Neural progenitor cell (in vitro differentiated cells): ENCODE data around the gene ASTE1. TPM values are rescaled to one million over a fixed set of nuclear protein-coding genes. Genes with fewer than 3 reads are reported as not detected.

Experiments used
- DNase-seq: peaks from one replicate; pipeline ENCODE4 v3.0.0-alpha.2; 2016; ENCODE audit warnings: low spot score
- H2AFZ ChIP-seq: fragments of 200-600 bp; sonication (generic); replicated peaks from 2 replicates; pipeline ENCODE4 v1.6.1; 2016; ENCODE audit warnings: antibody characterized with exemption
- H3F3A ChIP-seq: fragments of 200-600 bp; sonication (generic); 2 replicates; pipeline ENCODE4 v1.6.1; 2016; ENCODE audit warnings: antibody characterized with exemption, low read depth
- H3K27ac ChIP-seq: fragments of 200-600 bp; sonication (generic); 2 replicates; pipeline ENCODE4 v1.5.1; 2016; ENCODE audit warnings: mild to moderate bottlenecking
- H3K27me3 ChIP-seq: fragments of 200-600 bp; sonication (generic); 2 replicates; pipeline ENCODE4 v1.6.1; 2016; ENCODE audit warnings: mild to moderate bottlenecking, moderate library complexity
- H3K36me3 ChIP-seq: fragments of 200-600 bp; sonication (generic); 2 replicates; pipeline ENCODE4 v1.5.1; 2016
- H3K4me1 ChIP-seq: fragments of 200-600 bp; sonication (generic); 2 replicates; pipeline ENCODE4 v1.6.1; 2016; ENCODE audit warnings: mixed run types
- H3K4me2 ChIP-seq: fragments of 200-600 bp; sonication (generic); 2 replicates; pipeline ENCODE4 v1.6.1; 2016
- H3K4me3 ChIP-seq: fragments of 200-600 bp; sonication (generic); 2 replicates; pipeline ENCODE4 v1.5.1; 2016
- H3K79me2 ChIP-seq: fragments of 200-600 bp; sonication (generic); 2 replicates; pipeline ENCODE4 v1.6.1; 2016; ENCODE audit warnings: low read depth
- H3K9ac ChIP-seq: fragments of 200-600 bp; sonication (generic); 2 replicates; pipeline ENCODE4 v1.6.1; 2016
- H3K9me3 ChIP-seq: fragments of 200-600 bp; sonication (generic); 2 replicates; pipeline ENCODE4 v1.5.1; 2016; ENCODE audit warnings: low read depth
- H4K20me1 ChIP-seq: fragments of 200-600 bp; sonication (generic); 2 replicates; pipeline ENCODE4 v1.6.1; 2016; ENCODE audit warnings: low read depth
- H3K27ac Mint-ChIP-seq: 3 replicates; pipeline ENCODE4 v1.8.0; 2021; ENCODE audit warnings: mixed read lengths
- H3K27me3 Mint-ChIP-seq: 2 replicates; pipeline ENCODE4 v1.8.0; 2022; ENCODE audit warnings: low read depth, mild to moderate bottlenecking, inconsistent platforms, moderate library complexity, mixed read lengths; ENCODE audit not compliant: insufficient read depth
- H3K36me3 Mint-ChIP-seq: 3 replicates; pipeline ENCODE4 v1.8.0; 2021; ENCODE audit warnings: mixed read lengths
- H3K4me1 Mint-ChIP-seq: 3 replicates; pipeline ENCODE4 v1.8.0; 2021; ENCODE audit warnings: mixed read lengths
- H3K4me3 Mint-ChIP-seq: 3 replicates; pipeline ENCODE4 v1.8.0; 2021; ENCODE audit warnings: mild to moderate bottlenecking, moderate library complexity, mixed read lengths
- H3K9me3 Mint-ChIP-seq: 3 replicates; pipeline ENCODE4 v1.8.0; 2020; ENCODE audit warnings: mixed read lengths
- EZH2 ChIP-seq: fragments of 200-600 bp; sonication (generic); IDR thresholded peaks from 2 replicates; pipeline ENCODE4 v1.6.1; 2017; ENCODE audit warnings: antibody characterized with exemption, mild to moderate bottlenecking, moderate library complexity
- EZH2phosphoT487 ChIP-seq: fragments of 200-600 bp; sonication (generic); IDR thresholded peaks from 2 replicates; pipeline ENCODE4 v1.6.1; 2017; ENCODE audit warnings: antibody characterized with exemption
- total RNA-seq: library from RNA; depleted of rRNA; stranded (reverse); fragments of >200 nt; gene quantifications from 2 replicates; pipeline ENCODE4 v1.2.3, GENCODE V29; 2015; ENCODE audit warnings: low replicate concordance
- TF ChIP-seq, protein P1 (sequence below): fragments of 200-600 bp; sonication (generic); IDR thresholded peaks from 2 replicates; pipeline ENCODE4 v1.5.1; 2017; ENCODE audit warnings: antibody characterized with exemption, mild to moderate bottlenecking

The ASTE1 gene
- total RNA-seq, 1 donor from 2014 or later = 3.1 TPM

DNA sequence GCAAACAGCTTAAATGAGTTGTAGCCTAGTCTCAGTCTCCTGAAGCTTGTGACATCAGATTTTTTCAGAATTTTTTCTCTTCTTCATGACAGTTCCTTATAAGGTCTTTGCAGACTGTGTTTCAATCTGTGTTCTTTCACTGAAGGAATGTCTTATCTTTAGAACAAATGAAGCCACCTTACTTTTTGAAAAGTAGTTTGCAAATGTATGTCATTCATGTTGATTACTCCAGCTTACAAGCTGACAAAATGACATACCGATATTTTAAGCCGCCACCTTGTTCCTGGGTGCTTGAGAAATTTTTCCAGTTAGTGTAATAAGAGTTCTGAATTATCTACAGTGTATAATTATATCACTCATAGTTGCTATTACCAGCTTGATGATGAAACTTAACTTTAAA, 57.0 kb downstream of the ASTE1 start:
- no peak overlapping the region for H3K4me3 Mint-ChIP-seq
- no peaks in the 10 kb centered on the region for H3F3A ChIP-seq
- H3K27me3 Mint-ChIP-seq = no peaks in the 10 kb centered on the region
- no peaks in the 10 kb centered on the region for H3K79me2 ChIP-seq
- no peaks in the 10 kb centered on the region for H3K4me1 Mint-ChIP-seq
- H3K4me3 ChIP-seq = no peak overlapping the region
- no peak overlapping the region for H3K9ac ChIP-seq
- no peak overlapping the region for H3K4me2 ChIP-seq
- no peaks in the 10 kb centered on the region for H3K27me3 ChIP-seq
- H4K20me1 ChIP-seq = no peaks in the 10 kb centered on the region
- H3K4me1 ChIP-seq = peaks cover 4% of the 10 kb centered on the region
- DNase-seq = no peak
- H3K9me3 ChIP-seq = no peaks in the 10 kb centered on the region
- peaks cover 37% of the 10 kb centered on the region for H3K36me3 Mint-ChIP-seq
- TF ChIP-seq EZH2 (no peak), EZH2phosphoT487 (no peak)
- TF ChIP-seq, protein P1, sequence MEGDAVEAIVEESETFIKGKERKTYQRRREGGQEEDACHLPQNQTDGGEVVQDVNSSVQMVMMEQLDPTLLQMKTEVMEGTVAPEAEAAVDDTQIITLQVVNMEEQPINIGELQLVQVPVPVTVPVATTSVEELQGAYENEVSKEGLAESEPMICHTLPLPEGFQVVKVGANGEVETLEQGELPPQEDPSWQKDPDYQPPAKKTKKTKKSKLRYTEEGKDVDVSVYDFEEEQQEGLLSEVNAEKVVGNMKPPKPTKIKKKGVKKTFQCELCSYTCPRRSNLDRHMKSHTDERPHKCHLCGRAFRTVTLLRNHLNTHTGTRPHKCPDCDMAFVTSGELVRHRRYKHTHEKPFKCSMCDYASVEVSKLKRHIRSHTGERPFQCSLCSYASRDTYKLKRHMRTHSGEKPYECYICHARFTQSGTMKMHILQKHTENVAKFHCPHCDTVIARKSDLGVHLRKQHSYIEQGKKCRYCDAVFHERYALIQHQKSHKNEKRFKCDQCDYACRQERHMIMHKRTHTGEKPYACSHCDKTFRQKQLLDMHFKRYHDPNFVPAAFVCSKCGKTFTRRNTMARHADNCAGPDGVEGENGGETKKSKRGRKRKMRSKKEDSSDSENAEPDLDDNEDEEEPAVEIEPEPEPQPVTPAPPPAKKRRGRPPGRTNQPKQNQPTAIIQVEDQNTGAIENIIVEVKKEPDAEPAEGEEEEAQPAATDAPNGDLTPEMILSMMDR = no peak
- H2AFZ ChIP-seq = no peak overlapping the region
- no peaks in the 10 kb centered on the region for H3K36me3 ChIP-seq
- H3K27ac ChIP-seq = no peak overlapping the region
- H3K27ac Mint-ChIP-seq = no peak overlapping the region
- no peaks in the 10 kb centered on the region for H3K9me3 Mint-ChIP-seq

DNA sequence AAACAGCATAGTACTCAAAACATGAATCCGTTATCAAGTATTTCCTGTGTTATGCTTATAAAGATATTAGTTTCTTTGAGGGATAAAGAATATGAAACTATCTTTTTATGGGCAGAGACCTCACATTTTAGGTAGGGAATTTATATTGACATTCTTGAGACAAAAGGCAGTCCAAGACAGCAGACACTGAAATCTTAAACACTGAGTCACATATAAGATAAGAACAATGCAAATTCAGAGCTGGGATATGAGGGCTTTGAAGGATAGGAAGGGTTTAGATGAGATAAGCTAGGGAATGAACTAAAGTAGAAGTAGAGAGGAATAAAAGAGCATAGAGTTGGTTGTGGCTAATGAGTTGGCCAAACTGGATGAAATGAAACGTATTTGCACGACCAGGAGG, 58.4 kb downstream of the ASTE1 start:
- no peak for DNase-seq
- H3K9me3 ChIP-seq = no peaks in the 10 kb centered on the region
- no peak overlapping the region for H3K4me2 ChIP-seq
- no peaks in the 10 kb centered on the region for H3K27me3 Mint-ChIP-seq
- H3K27me3 ChIP-seq = no peaks in the 10 kb centered on the region
- H3K9ac ChIP-seq = no peak overlapping the region
- H3K4me1 ChIP-seq = peaks cover 18% of the 10 kb centered on the region
- peaks cover 40% of the 10 kb centered on the region for H3K36me3 Mint-ChIP-seq
- no peak overlapping the region for H3K27ac ChIP-seq
- no peak overlapping the region for H3K27ac Mint-ChIP-seq
- no peaks in the 10 kb centered on the region for H3K9me3 Mint-ChIP-seq
- H3K4me3 ChIP-seq = no peak overlapping the region
- H3K4me3 Mint-ChIP-seq = no peak overlapping the region
- no peaks in the 10 kb centered on the region for H3K36me3 ChIP-seq
- peaks cover 4% of the 10 kb centered on the region for H3K4me1 Mint-ChIP-seq
- H2AFZ ChIP-seq = no peak overlapping the region
- no peaks in the 10 kb centered on the region for H3K79me2 ChIP-seq
- H3F3A ChIP-seq = no peaks in the 10 kb centered on the region
- no peaks in the 10 kb centered on the region for H4K20me1 ChIP-seq
- TF ChIP-seq EZH2phosphoT487 (no peak), EZH2 (no peak)
- TF ChIP-seq, protein P1 = no peak

DNA sequence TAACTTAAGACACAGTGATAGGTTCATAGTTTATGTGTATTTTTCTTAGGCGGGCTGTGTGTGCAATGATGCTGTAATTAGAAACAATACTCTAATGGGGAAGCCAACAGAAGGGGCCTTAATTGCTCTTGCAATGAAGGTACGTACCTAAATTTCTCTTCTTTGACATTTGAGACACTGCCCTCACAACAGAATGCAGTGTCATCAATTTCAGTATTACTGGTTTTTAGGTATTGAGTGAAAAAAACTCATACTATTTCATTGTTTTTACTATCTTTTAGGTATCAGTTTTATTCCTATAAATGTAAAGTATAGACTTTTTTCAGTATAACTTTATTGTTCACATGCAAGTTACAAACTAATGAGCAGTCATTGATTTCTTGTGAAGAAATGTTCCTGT, 59.3 kb downstream of the ASTE1 start:
- no peaks in the 10 kb centered on the region for H3K9me3 Mint-ChIP-seq
- H3K27ac Mint-ChIP-seq = no peak overlapping the region
- Histone ChIP-seq H3K4me3 (no peak overlapping the region), H3K4me1 (peaks cover 23% of the 10 kb centered on the region), H2AFZ (no peak overlapping the region), H3K9me3 (no peaks in the 10 kb centered on the region), H3K9ac (no peak overlapping the region), H3K79me2 (no peaks in the 10 kb centered on the region), H3K27me3 (no peaks in the 10 kb centered on the region), H3K4me2 (no peak overlapping the region), H3K36me3 (no peaks in the 10 kb centered on the region), H3F3A (no peaks in the 10 kb centered on the region), H4K20me1 (no peaks in the 10 kb centered on the region), H3K27ac (no peak overlapping the region)
- peaks cover 40% of the 10 kb centered on the region for H3K36me3 Mint-ChIP-seq
- DNase-seq = no peak
- no peak for TF ChIP-seq EZH2phosphoT487
- H3K4me3 Mint-ChIP-seq = no peak overlapping the region
- peaks cover 4% of the 10 kb centered on the region for H3K4me1 Mint-ChIP-seq
- no peaks in the 10 kb centered on the region for H3K27me3 Mint-ChIP-seq

DNA sequence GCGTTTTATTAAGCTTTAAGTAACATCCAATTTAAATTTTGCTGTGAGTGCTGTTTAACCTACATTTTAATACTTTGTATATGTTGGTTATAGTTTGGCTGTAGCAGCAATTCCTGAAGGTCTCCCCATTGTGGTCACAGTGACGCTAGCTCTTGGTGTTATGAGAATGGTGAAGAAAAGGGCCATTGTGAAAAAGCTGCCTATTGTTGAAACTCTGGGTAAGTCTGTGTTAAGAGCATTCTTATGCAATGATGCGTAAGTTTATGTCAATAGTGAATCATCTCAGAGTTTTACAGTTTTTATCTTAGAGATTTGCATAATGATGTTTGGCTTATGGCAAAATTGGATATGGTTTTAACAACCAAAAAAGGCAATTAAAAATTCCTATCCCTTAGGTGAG, 62.7 kb downstream of the ASTE1 start:
- H3K9me3 Mint-ChIP-seq = no peaks in the 10 kb centered on the region
- H3K9me3 ChIP-seq = no peaks in the 10 kb centered on the region
- H3K4me3 ChIP-seq = no peak overlapping the region
- H3K4me3 Mint-ChIP-seq = no peak overlapping the region
- peak overlapping the region; percentile 59 for H3K27ac ChIP-seq
- H3K27me3 ChIP-seq = no peaks in the 10 kb centered on the region
- peaks cover 4% of the 10 kb centered on the region for H3K4me1 Mint-ChIP-seq
- H4K20me1 ChIP-seq = no peaks in the 10 kb centered on the region
- peak; percentile 81 for DNase-seq
- no peaks in the 10 kb centered on the region for H3F3A ChIP-seq
- peaks cover 11% of the 10 kb centered on the region for H3K36me3 ChIP-seq
- peaks cover 42% of the 10 kb centered on the region for H3K36me3 Mint-ChIP-seq
- H3K79me2 ChIP-seq = no peaks in the 10 kb centered on the region
- H3K27me3 Mint-ChIP-seq = no peaks in the 10 kb centered on the region
- peak overlapping the region; percentile 24 for H3K27ac Mint-ChIP-seq
- no peak overlapping the region for H3K9ac ChIP-seq
- H3K4me1 ChIP-seq = peaks cover 23% of the 10 kb centered on the region
- no peak overlapping the region for H2AFZ ChIP-seq
- TF ChIP-seq EZH2phosphoT487 = no peak
- TF ChIP-seq, protein P1 = no peak
- peak overlapping the region; percentile 58 for H3K4me2 ChIP-seq

Other genes with a start within 250 kb of the ASTE1 start
- 64.5 and 161 TPM in 2 replicates for gene ATP2C1, start 132.7 kb downstream of the ASTE1 start, total RNA-seq
- gene NEK11, start 52 bp upstream of the ASTE1 start, total RNA-seq = 1.1 and 8.1 TPM in 2 replicates